ENCODE measurements around the gene REC8.

DNA sequence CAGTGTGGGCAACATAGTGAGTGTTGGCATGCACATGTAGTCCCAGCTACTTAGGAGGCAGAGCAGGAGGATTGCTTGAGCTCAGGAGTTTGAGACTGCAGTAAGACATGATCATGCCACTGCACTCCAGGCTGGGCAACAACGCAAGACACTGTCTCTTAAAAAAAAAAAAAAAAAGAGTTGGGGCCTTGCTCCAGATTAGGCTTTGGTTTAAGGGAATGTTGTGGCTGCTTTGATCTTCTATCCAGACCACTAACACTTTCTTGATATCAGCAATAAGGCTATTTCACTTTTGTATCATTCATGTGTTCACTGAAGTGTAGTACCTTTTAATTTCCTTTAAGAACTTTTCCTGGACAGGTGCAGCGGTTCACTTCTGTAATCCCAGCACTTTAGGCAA, 44.2 kb upstream of the REC8 start:
- TF ChIP-seq, protein P1, sequence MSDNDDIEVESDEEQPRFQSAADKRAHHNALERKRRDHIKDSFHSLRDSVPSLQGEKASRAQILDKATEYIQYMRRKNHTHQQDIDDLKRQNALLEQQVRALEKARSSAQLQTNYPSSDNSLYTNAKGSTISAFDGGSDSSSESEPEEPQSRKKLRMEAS (IDR thresholded peaks at IDR 0.05), result no peak
- no peak for TF ChIP-seq POLR2A (IDR thresholded peaks at IDR 0.05; ENCODE audit: borderline replicate concordance, extremely low read depth, insufficient read depth, insufficient read length)
- TF ChIP-seq, protein P2, sequence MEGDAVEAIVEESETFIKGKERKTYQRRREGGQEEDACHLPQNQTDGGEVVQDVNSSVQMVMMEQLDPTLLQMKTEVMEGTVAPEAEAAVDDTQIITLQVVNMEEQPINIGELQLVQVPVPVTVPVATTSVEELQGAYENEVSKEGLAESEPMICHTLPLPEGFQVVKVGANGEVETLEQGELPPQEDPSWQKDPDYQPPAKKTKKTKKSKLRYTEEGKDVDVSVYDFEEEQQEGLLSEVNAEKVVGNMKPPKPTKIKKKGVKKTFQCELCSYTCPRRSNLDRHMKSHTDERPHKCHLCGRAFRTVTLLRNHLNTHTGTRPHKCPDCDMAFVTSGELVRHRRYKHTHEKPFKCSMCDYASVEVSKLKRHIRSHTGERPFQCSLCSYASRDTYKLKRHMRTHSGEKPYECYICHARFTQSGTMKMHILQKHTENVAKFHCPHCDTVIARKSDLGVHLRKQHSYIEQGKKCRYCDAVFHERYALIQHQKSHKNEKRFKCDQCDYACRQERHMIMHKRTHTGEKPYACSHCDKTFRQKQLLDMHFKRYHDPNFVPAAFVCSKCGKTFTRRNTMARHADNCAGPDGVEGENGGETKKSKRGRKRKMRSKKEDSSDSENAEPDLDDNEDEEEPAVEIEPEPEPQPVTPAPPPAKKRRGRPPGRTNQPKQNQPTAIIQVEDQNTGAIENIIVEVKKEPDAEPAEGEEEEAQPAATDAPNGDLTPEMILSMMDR (IDR thresholded peaks at IDR 0.05 in 2 of 3, conservative IDR thresholded peaks at IDR 0.05 in 1 of 3; ENCODE audit: borderline replicate concordance in 1 of 3, insufficient read depth in 1 of 3, low read depth in 2 of 3, low read length in 2 of 3), result no peak
- TF ChIP-seq RAD21 (IDR thresholded peaks at IDR 0.05; ENCODE audit: low read depth), result no peak
- no peak for TF ChIP-seq EZH2 (IDR thresholded peaks at IDR 0.05)
- no peak for TF ChIP-seq CEBPB (IDR thresholded peaks at IDR 0.05; ENCODE audit: low read depth)
- TF ChIP-seq JUND (IDR thresholded peaks at IDR 0.05), result no peak

All from HCT116 (cell line).